Measurements from ENCODE around the gene MTFR2. TPM values are rescaled to one million over a fixed set of nuclear protein-coding genes. Genes with fewer than 3 reads are reported as not detected.

Gene MTFR2
- total RNA-seq, 1 donor from 2014 or later: 0.79 TPM

GRCh38 chr6:136216503-136217401 lies 33.4 kb downstream of the MTFR2 start:
- DNase-seq (ENCODE audit: low read depth) (no peak), FAIRE-seq (no peak)
- Histone ChIP-seq H3K27me3 (ENCODE audit: control insufficient read depth, insufficient read depth, low read length) (no peaks in the 10 kb centered on the region), H3K4me3 (ENCODE audit: low read depth, low read length) (no peak overlapping the region), H3K36me3 (ENCODE audit: control insufficient read depth, insufficient read depth, low read length) (no peaks in the 10 kb centered on the region)
- no peak for TF ChIP-seq CTCF (IDR thresholded peaks at IDR 0.05; ENCODE audit: insufficient read depth, low read length, severe bottlenecking)

- DNase-seq (ENCODE audit: low read depth) (no peak), FAIRE-seq (no peak)
- Histone ChIP-seq H3K4me3 (ENCODE audit: low read depth, low read length) (no peak overlapping the region), H3K27me3 (ENCODE audit: control insufficient read depth, insufficient read depth, low read length) (no peaks in the 10 kb centered on the region), H3K36me3 (ENCODE audit: control insufficient read depth, insufficient read depth, low read length) (no peaks in the 10 kb centered on the region)
- TF ChIP-seq CTCF (IDR thresholded peaks at IDR 0.05; ENCODE audit: insufficient read depth, low read length, severe bottlenecking): no peak
Measured at GRCh38 chr6:136213853-136214252, 36.3 kb downstream of the MTFR2 start.

- TF ChIP-seq CTCF (IDR thresholded peaks at IDR 0.05; ENCODE audit: insufficient read depth, low read length, severe bottlenecking): no peak
- no peak for FAIRE-seq
- H3K27me3 ChIP-seq (ENCODE audit: control insufficient read depth, insufficient read depth, low read length): no peaks in the 10 kb centered on the region
- DNase-seq (ENCODE audit: low read depth): no peak
- no peak overlapping the region for H3K4me3 ChIP-seq (ENCODE audit: low read depth, low read length)
- no peaks in the 10 kb centered on the region for H3K36me3 ChIP-seq (ENCODE audit: control insufficient read depth, insufficient read depth, low read length)
Measured at GRCh38 chr6:136213012-136213539, 37.0 kb downstream of the MTFR2 start.

GRCh38 chr6:136212608-136213007 lies 37.5 kb downstream of the MTFR2 start:
- FAIRE-seq (no peak), DNase-seq (ENCODE audit: low read depth) (no peak)
- Histone ChIP-seq H3K36me3 (ENCODE audit: control insufficient read depth, insufficient read depth, low read length) (no peaks in the 10 kb centered on the region), H3K27me3 (ENCODE audit: control insufficient read depth, insufficient read depth, low read length) (no peaks in the 10 kb centered on the region), H3K4me3 (ENCODE audit: low read depth, low read length) (no peak overlapping the region)
- no peak for TF ChIP-seq CTCF (IDR thresholded peaks at IDR 0.05; ENCODE audit: insufficient read depth, low read length, severe bottlenecking)

GRCh38 chr6:136210398-136211165 lies 39.5 kb downstream of the MTFR2 start:
- TF ChIP-seq CTCF (IDR thresholded peaks at IDR 0.05; ENCODE audit: insufficient read depth, low read length, severe bottlenecking): no peak
- Histone ChIP-seq H3K27me3 (ENCODE audit: control insufficient read depth, insufficient read depth, low read length) (no peaks in the 10 kb centered on the region), H3K4me3 (ENCODE audit: low read depth, low read length) (no peak overlapping the region), H3K36me3 (ENCODE audit: control insufficient read depth, insufficient read depth, low read length) (no peaks in the 10 kb centered on the region)
- no peak for FAIRE-seq
- DNase-seq (ENCODE audit: low read depth): no peak
